Natural killer cell (primary cell): ENCODE data around the gene NFIC. TPM values are rescaled to one million over a fixed set of nuclear protein-coding genes. Genes with fewer than 3 reads are reported as not detected.
A peak's percentile ranks its signal among the peaks of the same experiment; 100 is the strongest.

Source experiments
- ATAC-seq, 3 donors: fragments of 150-1000 bp in 2 of 3; fragments of 200-7000 bp in 1 of 3; cut with Tn5 transposase; 1 replicate in 1 of 3; 2 replicates in 2 of 3; pipeline ENCODE4 v1.10.0; 2021; ENCODE audit warnings: mild to moderate bottlenecking in 2 of 3, moderate library complexity in 2 of 3
- DNase-seq, 2 donors: peaks; one replicate each; pipeline versions ENCODE4 v3.0.0 to v3.0.0-alpha.2; 2013 to 2021; ENCODE audit warnings: mixed read lengths in 1 of 2
- H3K27ac ChIP-seq: one replicate; pipeline ENCODE4 v1.5.1; 2013; ENCODE audit warnings: mild to moderate bottlenecking, low read length
- H3K27me3 ChIP-seq: one replicate; pipeline ENCODE4 v1.6.1; 2013; ENCODE audit warnings: low read length; ENCODE audit not compliant: control insufficient read depth, insufficient read depth
- H3K36me3 ChIP-seq: one replicate; pipeline ENCODE4 v1.6.1; 2013; ENCODE audit warnings: low read length; ENCODE audit not compliant: control insufficient read depth, insufficient read depth
- H3K4me1 ChIP-seq: one replicate; pipeline ENCODE4 v1.6.1; 2013; ENCODE audit warnings: low read length; ENCODE audit not compliant: control insufficient read depth, insufficient read depth
- H3K4me3 ChIP-seq: one replicate; pipeline ENCODE4 v1.5.1; 2013; ENCODE audit warnings: low read length
- H3K9me3 ChIP-seq: one replicate; pipeline ENCODE4 v1.6.1; 2013; ENCODE audit warnings: low read length; ENCODE audit not compliant: control insufficient read depth, insufficient read depth
- H3K27ac Mint-ChIP-seq, 2 donors: one replicate each; pipeline ENCODE4 v1.8.0; 2022; ENCODE audit warnings: mild to moderate bottlenecking in 2 of 2, mixed read lengths in 2 of 2, moderate library complexity in 1 of 2
- H3K27me3 Mint-ChIP-seq, 2 donors: one replicate each; pipeline ENCODE4 v1.8.0; 2022; ENCODE audit warnings: low read depth in 2 of 2, mixed read lengths in 2 of 2
- H3K36me3 Mint-ChIP-seq: one replicate; pipeline ENCODE4 v1.8.0; 2022; ENCODE audit warnings: mixed read lengths
- H3K4me1 Mint-ChIP-seq, 2 donors: one replicate each; pipeline ENCODE4 v1.8.0; 2022; ENCODE audit warnings: mixed read lengths in 2 of 2
- H3K4me3 Mint-ChIP-seq: one replicate; pipeline ENCODE4 v1.8.0; 2022; ENCODE audit warnings: mild to moderate bottlenecking, moderate library complexity, mixed read lengths
- H3K9me3 Mint-ChIP-seq, 2 donors: one replicate each; pipeline ENCODE4 v1.8.0; 2022; ENCODE audit warnings: mixed read lengths in 2 of 2
- CTCF ChIP-seq: fragments of 200-600 bp; IDR thresholded peaks from one replicate; pipeline ENCODE4 v1.8.0; 2022; ENCODE audit warnings: antibody characterized with exemption
- WGBS: methylation state at CpG from one replicate; pipeline ENCODE4 v1.1.7; 2013; ENCODE audit warnings: missing lambda C conversion rate; ENCODE audit not compliant: insufficient coverage; 5-methylcytosine and 5-hydroxymethylcytosine counted together
- intact Hi-C: fragments of 100-400 bp; cut with micrococcal nuclease; formaldehyde crosslinking; loops from one replicate; pipeline ENCODE4 v1.14.2; 2022
- total RNA-seq, 4 donors: library from RNA; stranded (reverse); fragments of 120-200 nt in 1 of 4; gene quantifications; one replicate each; pipeline versions ENCODE4 v1.2.3 to v1.2.4, GENCODE V29; 2013 to 2022

Gene NFIC
- total RNA-seq, 3 donors from 2014 or later (not counting 1 experiment from before 2014, with no cell fraction given) = 18.5 to 22.2 (median 20.6) TPM

- WGBS = 69% methylated on average over 14 of the region's 14 CpGs
- Mint-ChIP-seq H3K27me3 (no peaks in the 10 kb centered on the region), H3K4me3 (no peak overlapping the region), H3K4me1 (no peaks in the 10 kb centered on the region), H3K27ac (no peak overlapping the region), H3K36me3 (no peaks in the 10 kb centered on the region), H3K9me3 (no peaks in the 10 kb centered on the region)
- intact Hi-C loops = no loop called here
- H3K36me3 ChIP-seq = no peaks in the 10 kb centered on the region
- H3K4me1 ChIP-seq = no peaks in the 10 kb centered on the region
- H3K27ac ChIP-seq = no peak overlapping the region
- DNase-seq (no peak), ATAC-seq (no peak)
- H3K9me3 ChIP-seq = peaks cover 3% of the 10 kb centered on the region
- no peaks in the 10 kb centered on the region for H3K27me3 ChIP-seq
- TF ChIP-seq CTCF = no peak
- H3K4me3 ChIP-seq = no peak overlapping the region
Measured at GRCh38 chr19:3469638-3470499, 103.5 kb downstream of the NFIC start.

- H3K4me3 Mint-ChIP-seq = no peak overlapping the region
- WGBS = 84% methylated on average over 11 of the region's 11 CpGs
- ATAC-seq = no peak
Measured at GRCh38 chr19:3470500-3471128, 104.2 kb downstream of the NFIC start.

GRCh38 chr19:3471954-3472655 is 105.7 kb downstream of the NFIC start:
- Histone ChIP-seq H3K36me3 (no peaks in the 10 kb centered on the region), H3K27me3 (no peaks in the 10 kb centered on the region), H3K27ac (no peak overlapping the region), H3K9me3 (peaks cover 3% of the 10 kb centered on the region), H3K4me3 (no peak overlapping the region), H3K4me1 (no peaks in the 10 kb centered on the region)
- peak in 1 of 3 donors; percentile 42 for ATAC-seq
- H3K4me1 Mint-ChIP-seq = no peaks in the 10 kb centered on the region
- H3K27me3 Mint-ChIP-seq = no peaks in the 10 kb centered on the region
- no peak overlapping the region for H3K27ac Mint-ChIP-seq
- no peak overlapping the region for H3K4me3 Mint-ChIP-seq
- intact Hi-C loops = no loop called here
- 49% methylated on average over 21 of the region's 24 CpGs for WGBS
- no peaks in the 10 kb centered on the region for H3K36me3 Mint-ChIP-seq
- peak; percentile 30 to 61 for DNase-seq
- peak; percentile 54 for TF ChIP-seq CTCF
- H3K9me3 Mint-ChIP-seq = no peaks in the 10 kb centered on the region

More at GRCh38 chr19:3470500-3471128, 104.2 kb downstream of the NFIC start:
- intact Hi-C loops = no loop called here
- H3K4me1 ChIP-seq = no peaks in the 10 kb centered on the region
- no peak for DNase-seq
- H3K4me3 ChIP-seq = no peak overlapping the region
- Mint-ChIP-seq H3K27ac (no peak overlapping the region), H3K4me1 (no peaks in the 10 kb centered on the region), H3K36me3 (no peaks in the 10 kb centered on the region), H3K27me3 (no peaks in the 10 kb centered on the region), H3K9me3 (no peaks in the 10 kb centered on the region)
- H3K27ac ChIP-seq = no peak overlapping the region
- no peaks in the 10 kb centered on the region for H3K27me3 ChIP-seq
- H3K36me3 ChIP-seq = no peaks in the 10 kb centered on the region
- TF ChIP-seq CTCF = no peak
- peaks cover 3% of the 10 kb centered on the region for H3K9me3 ChIP-seq
